ENCODE results near the gene RHOXF1. TPM values are rescaled to one million over a fixed set of nuclear protein-coding genes. Genes with fewer than 3 reads are reported as not detected.
"Not testable (repeated sequence)": the region's sequence is repeated elsewhere in the genome, so short reads cannot be mapped to it uniquely, and the experiment has no call there.

The RHOXF1 gene
- polyA plus RNA-seq (ENCODE audit: insufficient read length), result 0.35 TPM

GRCh38 chrX:120115438-120115963 lies at the start of gene RHOXF1:
TSS of gene RHOXF1 (minus strand) at chrX:120115913. CDS start at chrX:120115862, 51 bp downstream.
- DNase-seq, result no peak

- not testable (repeated sequence) for DNase-seq
Measured at GRCh38 chrX:120159086-120159485, 43.4 kb upstream of the RHOXF1 start.

GRCh38 chrX:120158313-120158712 lies 42.6 kb upstream of the RHOXF1 start, which contains the start of gene RHOXF2:
TSS of gene RHOXF2 (plus strand) at chrX:120158613. CDS start at chrX:120158751, 138 bp downstream.
- DNase-seq, result not testable (repeated sequence)

DNA sequence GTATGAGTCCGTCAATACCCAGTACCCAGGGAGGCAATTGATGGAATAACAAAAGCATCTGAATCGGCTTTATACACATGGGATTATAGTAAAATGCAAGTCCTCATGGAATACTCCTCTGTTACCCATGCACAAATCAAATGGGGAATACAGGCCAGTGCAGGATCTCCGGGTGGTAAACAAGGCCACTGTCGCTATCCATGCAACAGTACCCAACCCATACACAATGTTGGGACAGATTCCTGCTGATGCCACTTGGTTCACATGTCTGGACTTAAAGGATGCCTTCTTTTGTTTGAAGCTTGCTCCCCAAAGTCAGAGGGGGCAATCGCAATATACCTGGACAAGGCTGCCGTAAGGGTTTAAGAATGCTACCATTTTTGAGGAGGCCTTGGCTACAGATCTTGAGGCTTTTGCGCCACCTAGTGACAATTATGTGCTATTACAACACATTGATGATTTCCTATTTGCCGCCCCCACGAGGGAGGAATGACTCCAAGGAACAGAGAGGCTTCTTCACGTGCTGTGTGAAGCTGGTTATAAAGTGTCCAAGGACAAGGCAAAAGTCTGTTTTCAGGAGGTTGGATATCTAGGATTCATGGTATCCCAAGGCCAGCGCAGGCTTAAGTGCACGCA lies 34.5 kb upstream of the RHOXF1 start:
- not testable (repeated sequence) for DNase-seq

DNA sequence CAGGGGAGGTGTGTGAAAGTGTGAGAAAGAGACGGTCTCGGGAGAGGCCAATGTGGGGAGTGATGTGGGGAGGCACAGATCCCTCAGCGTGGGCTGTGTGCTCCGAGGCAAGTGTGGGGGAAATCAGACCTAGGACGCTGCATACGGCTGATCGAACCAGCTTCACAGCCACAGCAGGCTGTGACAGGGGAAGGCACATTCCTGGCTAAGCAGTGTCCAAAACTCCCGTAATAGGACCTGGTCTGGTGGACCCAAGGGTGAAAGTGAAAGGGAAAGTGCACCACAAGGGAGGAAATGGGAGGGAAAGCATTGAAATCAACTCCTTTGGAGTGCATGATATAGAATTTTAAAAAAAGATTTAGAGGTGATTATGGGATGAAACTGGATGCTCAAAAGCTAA lies 31.8 kb upstream of the RHOXF1 start:
- no peak for DNase-seq

- not testable (repeated sequence) for DNase-seq
Measured at GRCh38 chrX:120146323-120146722, 30.6 kb upstream of the RHOXF1 start.

GRCh38 chrX:120145295-120145925 lies 29.7 kb upstream of the RHOXF1 start:
- no peak for DNase-seq

- no peak for DNase-seq
Measured at GRCh38 chrX:120144178-120144844, 28.6 kb upstream of the RHOXF1 start.

DNA sequence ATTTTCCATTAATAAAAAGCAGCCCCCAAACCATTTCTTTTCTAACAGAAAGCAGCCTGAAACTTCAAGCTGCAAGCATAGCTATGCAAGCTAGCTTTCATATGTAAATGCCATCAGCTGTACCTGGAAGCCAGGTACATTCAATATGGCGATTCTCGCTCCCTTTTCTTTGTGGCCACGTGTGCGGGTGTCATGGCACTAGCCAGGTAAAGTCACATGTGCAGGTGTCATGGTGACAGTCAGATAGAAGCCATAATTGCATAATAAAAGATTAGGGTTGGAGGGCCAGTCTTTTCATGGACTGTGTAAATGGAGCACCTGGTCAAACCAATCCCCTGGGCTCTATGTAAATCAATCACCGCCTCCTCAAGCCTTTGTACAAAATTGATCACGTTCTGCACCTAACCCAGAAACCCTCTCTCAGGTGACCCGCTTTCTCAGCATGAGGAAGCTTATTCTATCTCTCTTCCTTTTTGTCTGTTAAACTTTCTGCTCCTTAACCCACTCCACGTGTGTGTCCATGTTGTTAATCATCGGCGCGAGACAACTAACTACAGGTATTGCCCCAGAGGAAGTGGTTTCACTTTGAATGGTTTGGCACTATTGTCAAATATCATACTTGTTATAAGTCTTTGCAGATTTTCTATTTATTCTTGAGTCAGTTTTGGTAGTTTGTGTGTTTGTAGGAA lies 24.7 kb upstream of the RHOXF1 start:
- DNase-seq, result no peak

DNA sequence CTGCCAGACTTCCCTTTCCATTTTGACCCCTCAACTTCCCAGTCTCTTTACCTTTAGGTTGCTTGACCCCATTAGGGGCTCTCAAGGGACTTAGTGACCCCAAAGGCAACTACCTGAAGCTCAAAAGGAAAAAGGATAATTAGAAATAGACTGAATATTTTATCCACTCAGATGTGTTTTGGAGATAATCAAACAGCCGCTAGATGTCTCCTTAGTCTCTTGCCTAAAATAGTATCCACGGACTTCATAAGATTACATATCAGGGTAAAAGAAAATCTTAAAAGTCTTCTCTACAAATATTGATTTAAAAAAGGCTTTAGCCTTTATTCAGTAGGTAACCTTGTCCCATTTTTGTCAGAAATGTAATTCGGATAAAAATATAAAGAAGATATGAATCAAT lies 21.7 kb upstream of the RHOXF1 start:
- no peak for DNase-seq

DNA sequence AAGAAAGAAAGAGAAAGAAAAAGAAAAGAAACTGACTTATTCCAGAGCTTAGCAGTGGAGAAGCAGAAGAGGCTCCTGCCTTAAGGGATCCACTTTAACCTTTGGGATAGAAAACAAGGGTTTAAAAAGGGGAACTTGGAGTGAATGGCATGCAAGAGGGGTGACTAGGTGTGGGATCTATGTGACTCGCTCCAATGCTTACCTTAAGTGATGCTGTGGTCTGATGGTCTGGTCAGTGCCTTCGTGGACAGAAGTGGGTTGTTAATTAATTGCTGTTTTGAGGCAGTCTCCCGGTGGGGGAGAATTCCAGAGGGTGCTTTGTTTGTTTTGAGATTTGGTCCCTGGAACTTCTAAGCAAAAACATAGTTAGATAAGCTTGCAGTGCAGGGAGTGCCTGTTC lies 21.1 kb upstream of the RHOXF1 start:
- DNase-seq, result no peak

- no peak for DNase-seq
Measured at GRCh38 chrX:120136128-120136527, 20.4 kb upstream of the RHOXF1 start.

GRCh38 chrX:120128306-120128846 lies 12.7 kb upstream of the RHOXF1 start:
- not testable (repeated sequence) for DNase-seq

GRCh38 chrX:120125444-120125843 lies 9.7 kb upstream of the RHOXF1 start:
- no peak for DNase-seq

- no peak for DNase-seq
Measured at GRCh38 chrX:120120223-120120622, 4.5 kb upstream of the RHOXF1 start.

GRCh38 chrX:120111611-120112010 lies 4.1 kb downstream of the RHOXF1 start:
- DNase-seq, result no peak

DNA sequence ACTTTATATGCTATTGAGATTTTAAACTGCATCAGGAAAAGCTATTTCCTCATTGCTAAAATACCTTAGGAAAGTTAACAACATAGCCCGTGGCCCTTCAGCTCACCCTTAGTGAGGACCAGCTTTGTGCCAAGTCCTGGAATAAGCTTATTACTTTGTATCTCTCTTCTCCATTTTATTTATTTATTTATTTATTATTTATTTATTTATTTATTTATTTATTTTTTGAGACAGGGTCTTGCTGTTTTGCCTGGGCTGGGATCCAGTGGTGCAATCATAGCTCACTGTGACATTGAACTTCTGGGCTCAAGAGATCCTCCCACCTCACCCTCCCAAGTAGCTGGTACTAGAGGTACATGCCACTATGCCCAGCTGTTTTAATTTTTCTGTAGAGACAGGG lies 6.3 kb downstream of the RHOXF1 start:
- DNase-seq, result no peak

DNA sequence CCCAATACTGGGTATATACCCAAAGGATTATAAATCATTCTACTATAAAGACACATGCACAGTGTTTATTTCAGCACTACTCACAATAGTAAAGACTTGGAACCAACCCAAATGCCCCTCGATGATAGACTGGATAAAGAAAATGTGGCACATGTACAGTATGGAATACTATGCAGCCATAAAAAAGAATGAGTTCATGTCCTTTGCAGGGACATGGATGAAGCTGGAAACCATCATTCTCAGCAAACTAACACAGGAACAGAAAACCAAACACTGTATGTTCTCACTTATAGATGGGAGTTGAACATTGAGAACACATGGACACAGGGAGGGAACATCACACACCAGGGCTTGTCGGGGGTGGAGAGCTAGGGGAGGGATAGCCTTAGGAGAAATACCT lies 11.0 kb downstream of the RHOXF1 start:
- DNase-seq, result not testable (repeated sequence)

DNA sequence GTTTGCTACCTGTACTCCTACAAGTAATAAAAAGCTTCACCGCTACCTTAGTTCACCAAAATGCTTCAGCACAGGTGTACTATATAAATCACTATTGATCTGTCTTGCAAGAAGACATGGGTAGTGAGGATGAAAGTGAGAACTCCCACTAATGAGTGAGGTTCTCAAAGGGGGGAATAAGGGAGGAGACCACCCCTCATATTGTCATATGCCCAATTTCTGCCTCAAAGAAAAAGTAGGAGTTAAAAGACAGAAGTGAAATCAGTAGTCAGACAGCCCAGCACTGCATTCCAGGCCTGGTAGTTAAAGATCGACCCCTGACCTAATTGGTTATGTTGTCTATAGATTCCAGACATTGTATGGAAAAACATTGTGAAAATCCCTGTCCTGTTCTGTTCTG lies 14.7 kb downstream of the RHOXF1 start:
- not testable (repeated sequence) for DNase-seq

GRCh38 chrX:120090208-120090607 lies 25.5 kb downstream of the RHOXF1 start:
- DNase-seq, result no peak

DNA sequence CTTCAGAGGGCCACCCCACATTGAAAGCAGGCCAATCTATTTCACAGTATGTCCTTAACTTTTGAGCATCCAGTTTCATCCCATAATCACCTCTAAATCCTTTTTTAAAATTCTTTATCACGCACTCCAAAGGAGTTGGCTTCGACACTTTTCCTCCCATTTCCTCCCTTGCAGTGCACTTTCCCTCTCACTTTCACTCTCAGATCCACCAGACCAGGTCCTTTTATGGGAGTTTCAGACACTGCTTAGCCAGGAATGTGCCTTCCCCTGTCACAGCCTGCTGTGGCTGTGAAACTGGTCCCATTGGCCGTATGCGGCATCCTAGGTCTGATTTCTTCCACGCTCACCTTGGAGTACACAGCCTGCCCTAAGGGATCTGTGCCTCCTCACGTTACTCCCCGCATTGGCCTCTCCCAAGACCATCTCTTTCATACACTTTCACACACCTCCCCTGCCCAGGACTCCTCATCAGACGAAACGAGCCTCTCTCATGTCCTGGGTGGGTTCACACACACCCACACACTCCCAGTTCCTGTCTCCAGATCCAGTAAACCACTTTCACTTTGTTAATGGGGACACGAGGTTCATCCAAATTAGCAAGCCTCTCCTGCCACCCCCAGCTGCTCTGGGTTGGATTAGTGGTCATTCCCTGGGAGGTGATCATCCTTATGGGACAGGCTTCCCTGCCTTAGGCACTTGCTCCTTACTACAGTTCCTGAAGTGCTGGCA lies 28.3 kb downstream of the RHOXF1 start:
- DNase-seq, result no peak

Measured in hindlimb muscle (tissue), 1 donor.